Esophagus squamous epithelium (tissue), 4 donors: ENCODE measurements around the gene CDCA7L.

Experiments used
- CTCF ChIP-seq, 6 experiments: fragments of 450-650 bp in 4 of 6; fragments of 200-600 bp in 2 of 6; sonication (generic) in 2 of 6; IDR thresholded peaks; one replicate each; pipeline ENCODE4 v1.5.1; 2016 to 2019; ENCODE audit warnings: antibody characterized with exemption in 6 of 6, mild to moderate bottlenecking in 4 of 6, moderate library complexity in 4 of 6
- POLR2A ChIP-seq, 4 donors: fragments of 450-650 bp; IDR thresholded peaks; one replicate each; pipeline ENCODE4 v1.6.1; 2017; ENCODE audit warnings: antibody characterized with exemption in 4 of 4, mild to moderate bottlenecking in 4 of 4, moderate library complexity in 3 of 4

GRCh38 chr7:21867816-21868575, 77.7 kb downstream of the CDCA7L start:
- no peak for TF ChIP-seq POLR2A (IDR thresholded peaks at IDR 0.05)
- TF ChIP-seq CTCF (IDR thresholded peaks at IDR 0.05): no peak
